BLaER1 treated with 17β-estradiol and CSF1 and Interleukin-3, amounts not matched to agents 10 nM and 100 nM (cell line): Measurements from ENCODE around the gene HOXB5.

Experiments used
- H3K27ac ChIP-seq, 11 experiments: shearing (Covaris generic); formaldehyde crosslinking; 2 replicates each; pipeline ENCODE4 v1.8.1; 2022
- H3K27me3 ChIP-seq, 11 experiments: shearing (Covaris generic); formaldehyde crosslinking; 2 replicates each; pipeline ENCODE4 v1.8.1; 2022
- H3K36me3 ChIP-seq, 11 experiments: shearing (Covaris generic); formaldehyde crosslinking; 2 replicates each; pipeline ENCODE4 v1.8.1; 2022
- H3K4me1 ChIP-seq, 10 experiments: shearing (Covaris generic); formaldehyde crosslinking; 2 replicates each; pipeline ENCODE4 v1.8.1; 2022
- H3K4me2 ChIP-seq, 11 experiments: shearing (Covaris generic); formaldehyde crosslinking; 2 replicates each; pipeline ENCODE4 v1.8.1; 2022
- H3K4me3 ChIP-seq, 10 experiments: shearing (Covaris generic); formaldehyde crosslinking; 2 replicates each; pipeline ENCODE4 v1.8.1; 2022
- H3K9ac ChIP-seq, 11 experiments: shearing (Covaris generic); formaldehyde crosslinking; 2 replicates each; pipeline ENCODE4 v1.8.1; 2022
- H3K9me3 ChIP-seq, 11 experiments: shearing (Covaris generic); formaldehyde crosslinking; replicated peaks in 1 of 11; 2 replicates each; pipeline ENCODE4 v1.8.1; 2022
- H4K20me1 ChIP-seq, 11 experiments: shearing (Covaris generic); formaldehyde crosslinking; 2 replicates each; pipeline ENCODE4 v1.8.1; 2022
- Cebpa-rat ChIP-seq, 11 experiments: shearing (Covaris generic); IDR thresholded peaks; 2 replicates each; pipeline ENCODE4 v1.8.1; 2022

The HOXB5 gene

DNA sequence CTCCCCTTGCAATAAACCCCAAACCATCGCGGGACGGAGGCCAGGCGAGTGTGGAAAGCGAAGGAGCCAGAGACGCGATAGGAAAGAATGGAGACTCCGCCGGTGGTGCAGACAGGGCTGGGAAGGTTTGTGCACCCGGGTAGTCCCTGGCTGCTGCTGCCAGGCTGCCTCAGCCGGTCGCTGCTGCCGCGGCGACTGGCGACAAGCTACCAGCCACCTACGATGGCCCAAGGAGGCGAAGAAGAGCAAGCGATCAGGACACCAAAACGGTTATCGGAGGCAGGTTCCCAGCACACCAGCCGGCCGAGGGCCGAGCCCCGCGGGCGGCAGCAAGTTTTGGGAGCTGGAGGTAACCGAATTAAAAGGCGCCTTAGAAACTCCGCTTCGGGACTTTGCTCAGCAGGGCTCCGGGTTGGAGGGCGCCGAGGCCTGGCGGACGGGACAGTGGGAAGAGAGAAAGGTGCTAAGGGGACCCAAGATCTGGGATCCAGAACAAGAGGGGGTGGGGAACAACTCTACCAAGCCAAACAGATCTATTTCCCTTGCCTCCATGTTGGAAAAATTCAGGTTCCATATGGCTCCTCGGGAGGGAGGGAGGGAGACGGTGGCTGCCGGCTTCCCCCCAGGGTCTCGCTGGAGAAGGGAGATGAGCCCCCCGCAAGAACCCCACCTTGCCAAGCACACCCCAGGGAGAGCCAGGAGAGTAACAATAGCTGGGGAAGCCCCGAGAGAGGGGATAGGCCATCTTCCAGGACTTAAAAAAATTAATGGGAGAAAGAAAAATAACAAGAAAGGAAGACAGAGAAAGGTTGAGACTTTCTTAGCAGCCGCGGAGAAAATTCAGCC lies 38.9 kb downstream of the HOXB5 start:
- Histone ChIP-seq H3K4me2 (no peak overlapping the region), H4K20me1 (peaks cover 0 to 70% (median 27%) of the 10 kb centered on the region in 11 experiments; a peak in 15 of 22 replicates), H3K9ac (no peak overlapping the region), H3K4me1 (no peaks in the 10 kb centered on the region), H3K9me3 (no peaks in the 10 kb centered on the region), H3K4me3 (no peak overlapping the region), H3K27ac (no peak overlapping the region), H3K36me3 (no peaks in the 10 kb centered on the region), H3K27me3 (peaks cover 90 to 100% (median 97%) of the 10 kb centered on the region in 11 experiments)
- TF ChIP-seq Cebpa-rat (IDR thresholded peaks at IDR 0.05): no peak

GRCh38 chr17:48553826-48554225 lies 39.8 kb downstream of the HOXB5 start:
- Histone ChIP-seq H3K27me3 (peaks cover 90 to 100% (median 97%) of the 10 kb centered on the region in 11 experiments), H3K36me3 (no peaks in the 10 kb centered on the region), H3K9ac (no peak overlapping the region), H3K4me1 (no peaks in the 10 kb centered on the region), H3K9me3 (no peaks in the 10 kb centered on the region), H3K4me2 (no peak overlapping the region), H3K27ac (no peak overlapping the region), H3K4me3 (no peak overlapping the region), H4K20me1 (peaks cover 0 to 67% (median 24%) of the 10 kb centered on the region in 11 experiments; a peak in 14 of 22 replicates)
- no peak for TF ChIP-seq Cebpa-rat (IDR thresholded peaks at IDR 0.05)

GRCh38 chr17:48553190-48553547 lies 40.4 kb downstream of the HOXB5 start:
- Histone ChIP-seq H3K9me3 (no peaks in the 10 kb centered on the region), H3K27ac (no peak overlapping the region), H3K27me3 (peaks cover 90 to 100% (median 97%) of the 10 kb centered on the region in 11 experiments), H3K9ac (no peak overlapping the region), H3K36me3 (no peaks in the 10 kb centered on the region), H4K20me1 (peaks cover 0 to 67% (median 24%) of the 10 kb centered on the region in 11 experiments; a peak in 14 of 22 replicates), H3K4me1 (no peaks in the 10 kb centered on the region), H3K4me2 (no peak overlapping the region), H3K4me3 (no peak overlapping the region)
- TF ChIP-seq Cebpa-rat (IDR thresholded peaks at IDR 0.05): no peak

DNA sequence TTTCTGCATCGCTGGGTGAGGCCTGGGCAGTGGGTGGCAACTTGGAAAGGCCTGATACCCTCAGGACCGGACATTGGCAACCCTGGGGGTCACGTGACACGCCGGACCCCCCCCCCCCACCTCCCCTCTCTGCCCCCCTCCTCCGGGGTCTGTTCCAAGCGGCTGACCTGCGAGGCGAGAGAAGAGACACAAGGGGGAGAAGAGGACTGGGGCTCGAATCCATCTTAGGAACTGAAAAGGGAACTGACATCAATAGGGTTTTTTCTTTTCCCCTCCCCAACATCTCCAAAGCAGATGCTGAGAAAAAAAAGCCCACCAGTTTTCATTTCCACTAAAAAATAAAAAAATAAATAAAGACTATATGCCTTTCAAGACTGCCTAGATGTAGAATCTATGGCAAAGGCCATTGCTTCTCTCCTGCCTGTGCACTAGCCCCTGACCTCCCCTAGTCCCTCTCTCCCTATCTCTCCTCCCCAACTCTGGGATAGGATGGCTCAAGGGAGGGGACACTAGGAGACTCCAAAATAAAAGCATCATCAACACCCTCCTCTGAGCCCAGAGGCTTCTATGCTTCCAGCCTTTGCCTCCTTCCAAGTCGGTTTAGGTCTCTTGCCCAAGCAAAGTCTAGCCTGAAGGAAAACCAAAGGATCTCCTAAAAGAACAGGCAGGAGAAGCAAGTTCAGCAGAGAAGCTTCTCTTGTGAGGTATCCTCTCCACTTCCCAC lies 41.0 kb downstream of the HOXB5 start:
- no peak overlapping the region for H3K4me2 ChIP-seq

GRCh38 chr17:48551596-48552465 lies 41.7 kb downstream of the HOXB5 start:
- Histone ChIP-seq H3K4me2 (no peak overlapping the region), H3K4me1 (no peaks in the 10 kb centered on the region), H3K4me3 (no peak overlapping the region), H3K9me3 (no peaks in the 10 kb centered on the region), H3K27ac (no peak overlapping the region), H3K27me3 (peaks cover 90 to 100% (median 97%) of the 10 kb centered on the region in 11 experiments), H3K36me3 (no peaks in the 10 kb centered on the region), H3K9ac (no peak overlapping the region), H4K20me1 (peaks cover 0 to 67% (median 33%) of the 10 kb centered on the region in 11 experiments; a peak in 16 of 22 replicates)
- no peak for TF ChIP-seq Cebpa-rat (IDR thresholded peaks at IDR 0.05)

More for the DNA sequence above, 41.0 kb downstream of the HOXB5 start:
- Histone ChIP-seq H3K4me3 (no peak overlapping the region), H3K27me3 (peaks cover 90 to 100% (median 97%) of the 10 kb centered on the region in 11 experiments), H4K20me1 (peaks cover 0 to 66% (median 28%) of the 10 kb centered on the region in 11 experiments; a peak in 13 of 22 replicates), H3K9me3 (no peaks in the 10 kb centered on the region), H3K36me3 (no peaks in the 10 kb centered on the region), H3K9ac (no peak overlapping the region), H3K4me1 (no peaks in the 10 kb centered on the region), H3K27ac (no peak overlapping the region)
- TF ChIP-seq Cebpa-rat (IDR thresholded peaks at IDR 0.05): no peak

DNA sequence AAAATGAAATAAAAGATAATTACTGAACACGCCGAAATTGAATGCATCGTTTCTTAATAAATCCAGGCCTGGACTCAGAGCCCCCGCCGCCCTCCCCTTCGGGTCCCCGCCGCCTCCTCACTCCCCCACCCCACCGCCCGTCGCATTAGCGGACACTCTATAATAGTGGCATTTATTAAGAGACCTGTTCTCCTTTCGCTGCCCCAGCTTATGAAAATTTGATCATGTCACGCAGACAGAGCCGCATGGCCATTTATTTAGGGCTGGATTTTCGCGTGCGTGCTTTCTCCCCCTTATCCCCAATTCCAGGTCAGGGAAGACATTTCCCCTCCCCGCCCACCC lies 42.4 kb downstream of the HOXB5 start:
- Histone ChIP-seq H3K9me3 (no peaks in the 10 kb centered on the region), H3K4me2 (no peak overlapping the region), H3K4me3 (no peak overlapping the region), H3K27ac (no peak overlapping the region), H3K27me3 (peaks cover 90 to 100% (median 97%) of the 10 kb centered on the region in 11 experiments), H4K20me1 (peaks cover 0 to 67% (median 33%) of the 10 kb centered on the region in 11 experiments; a peak in 16 of 22 replicates), H3K4me1 (no peaks in the 10 kb centered on the region), H3K9ac (no peak overlapping the region), H3K36me3 (no peaks in the 10 kb centered on the region)
- no peak for TF ChIP-seq Cebpa-rat (IDR thresholded peaks at IDR 0.05)

- H3K9me3 ChIP-seq: no peaks in the 10 kb centered on the region
- H3K4me3 ChIP-seq: no peak overlapping the region
- H4K20me1 ChIP-seq: peaks cover 0 to 67% (median 35%) of the 10 kb centered on the region in 11 experiments; a peak in 16 of 22 replicates
- no peak overlapping the region for H3K9ac ChIP-seq
- TF ChIP-seq Cebpa-rat (IDR thresholded peaks at IDR 0.05): no peak
- H3K27me3 ChIP-seq: peaks cover 90 to 100% (median 97%) of the 10 kb centered on the region in 11 experiments
- H3K27ac ChIP-seq: no peak overlapping the region
- H3K4me1 ChIP-seq: no peaks in the 10 kb centered on the region
- H3K36me3 ChIP-seq: no peaks in the 10 kb centered on the region
- no peak overlapping the region for H3K4me2 ChIP-seq
Observed at GRCh38 chr17:48550502-48551213, 42.9 kb downstream of the HOXB5 start.

DNA sequence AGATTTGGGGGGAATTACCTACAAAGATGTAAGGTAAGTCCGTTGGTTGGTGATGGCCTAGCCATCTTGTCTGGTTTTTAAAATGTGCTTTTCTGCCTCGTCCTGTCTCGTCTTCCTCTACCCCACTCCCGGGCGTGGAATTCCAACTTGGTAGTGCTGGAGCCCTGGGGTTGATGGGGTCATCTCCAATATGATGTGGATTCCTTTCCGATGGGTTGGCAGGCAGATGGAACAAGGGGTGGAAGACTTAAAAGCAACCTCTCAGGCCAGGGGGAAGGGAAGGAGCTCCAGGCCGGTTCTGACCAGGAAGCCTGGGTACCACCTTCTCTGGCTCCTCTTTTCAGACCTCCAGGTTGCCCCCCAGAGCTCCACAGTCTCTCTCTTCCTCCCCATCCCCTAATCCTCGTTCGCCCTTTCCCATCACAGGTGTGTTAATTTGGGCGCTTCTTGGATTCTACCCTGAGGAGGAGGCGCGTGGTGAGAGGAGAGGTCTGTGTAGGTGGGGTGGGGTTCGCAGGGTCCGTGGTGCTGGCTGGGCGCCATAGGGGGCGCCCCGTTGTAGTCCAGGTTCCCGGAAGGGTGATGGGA lies 43.6 kb downstream of the HOXB5 start:
- H3K27me3 ChIP-seq: peaks cover 92 to 100% (median 97%) of the 10 kb centered on the region in 11 experiments

More for the DNA sequence above, 43.6 kb downstream of the HOXB5 start:
- Histone ChIP-seq H3K36me3 (no peaks in the 10 kb centered on the region), H3K9me3 (no peaks in the 10 kb centered on the region), H4K20me1 (peaks cover 0 to 73% (median 42%) of the 10 kb centered on the region in 11 experiments; a peak in 17 of 22 replicates), H3K27ac (no peak overlapping the region), H3K4me3 (no peak overlapping the region), H3K9ac (no peak overlapping the region), H3K4me2 (no peak overlapping the region), H3K4me1 (no peaks in the 10 kb centered on the region)
- no peak for TF ChIP-seq Cebpa-rat (IDR thresholded peaks at IDR 0.05)
